Measurements from ENCODE around the gene FOXN4. TPM values are rescaled to one million over a fixed set of nuclear protein-coding genes. Genes with fewer than 3 reads are reported as not detected.

Gene FOXN4
- total RNA-seq, 4 donors from 2014 or later: not detected

DNA sequence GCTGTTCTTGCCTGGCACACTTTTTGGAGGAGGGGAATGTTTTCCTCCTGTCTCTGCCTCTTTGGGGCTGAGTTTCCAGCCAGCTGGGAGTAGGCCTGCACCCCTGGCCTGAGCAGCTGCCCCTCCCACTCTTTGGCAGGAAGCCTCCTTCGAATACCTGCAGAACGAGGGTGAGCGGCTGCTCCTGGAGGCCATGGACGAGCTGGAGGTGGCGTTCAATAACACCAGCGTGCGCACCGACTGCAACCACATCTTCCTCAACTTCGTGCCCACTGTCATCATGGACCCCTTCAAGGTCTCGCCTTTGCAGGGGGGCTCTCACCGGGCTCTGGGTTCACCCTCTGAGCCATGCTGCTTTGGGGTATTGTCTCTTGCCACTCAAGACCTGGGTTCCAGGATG lies 69.4 kb downstream of the FOXN4 start:
- DNase-seq (ENCODE audit: low spot score in 2 of 2): no peak
- Histone ChIP-seq H3K4me1 (no peaks in the 10 kb centered on the region), H3K36me3 (peaks cover 2 to 96% (median 38%) of the 10 kb centered on the region in 3 donors), H3K27me3 (no peaks in the 10 kb centered on the region), H3K4me3 (no peak overlapping the region), H3K9me3 (no peaks in the 10 kb centered on the region), H3K27ac (no peak overlapping the region)
- TF ChIP-seq POLR2A (IDR thresholded peaks at IDR 0.05) (no peak), EP300 (IDR thresholded peaks at IDR 0.05) (no peak)
- TF ChIP-seq, protein P1, sequence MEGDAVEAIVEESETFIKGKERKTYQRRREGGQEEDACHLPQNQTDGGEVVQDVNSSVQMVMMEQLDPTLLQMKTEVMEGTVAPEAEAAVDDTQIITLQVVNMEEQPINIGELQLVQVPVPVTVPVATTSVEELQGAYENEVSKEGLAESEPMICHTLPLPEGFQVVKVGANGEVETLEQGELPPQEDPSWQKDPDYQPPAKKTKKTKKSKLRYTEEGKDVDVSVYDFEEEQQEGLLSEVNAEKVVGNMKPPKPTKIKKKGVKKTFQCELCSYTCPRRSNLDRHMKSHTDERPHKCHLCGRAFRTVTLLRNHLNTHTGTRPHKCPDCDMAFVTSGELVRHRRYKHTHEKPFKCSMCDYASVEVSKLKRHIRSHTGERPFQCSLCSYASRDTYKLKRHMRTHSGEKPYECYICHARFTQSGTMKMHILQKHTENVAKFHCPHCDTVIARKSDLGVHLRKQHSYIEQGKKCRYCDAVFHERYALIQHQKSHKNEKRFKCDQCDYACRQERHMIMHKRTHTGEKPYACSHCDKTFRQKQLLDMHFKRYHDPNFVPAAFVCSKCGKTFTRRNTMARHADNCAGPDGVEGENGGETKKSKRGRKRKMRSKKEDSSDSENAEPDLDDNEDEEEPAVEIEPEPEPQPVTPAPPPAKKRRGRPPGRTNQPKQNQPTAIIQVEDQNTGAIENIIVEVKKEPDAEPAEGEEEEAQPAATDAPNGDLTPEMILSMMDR (IDR thresholded peaks at IDR 0.05): no peak
- 90 to 95% methylated on average over 11 of the region's 11 CpGs for WGBS, 2 donors

DNA sequence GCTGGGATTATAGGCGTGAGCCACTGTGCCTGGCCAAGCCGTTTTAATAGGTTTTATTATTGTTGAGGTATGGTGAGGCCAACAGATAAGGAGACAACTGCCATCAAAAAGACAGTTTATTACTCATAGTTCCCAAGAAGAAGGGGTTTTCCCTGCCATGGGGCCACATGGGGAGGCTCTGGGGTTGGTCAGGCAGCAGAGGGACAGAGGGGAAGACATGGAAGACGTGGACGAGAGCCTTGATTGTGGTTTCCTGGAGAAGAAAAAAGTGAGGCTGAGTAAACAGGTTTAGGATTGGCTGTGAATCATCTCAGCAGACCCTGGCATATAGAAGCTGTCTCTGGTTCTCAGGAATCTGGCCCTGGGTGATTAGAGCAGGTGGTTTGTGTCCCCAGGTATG lies 69.9 kb downstream of the FOXN4 start:
- 87 to 96% methylated on average over 4 of the region's 4 CpGs for WGBS, 2 donors
- H3K36me3 ChIP-seq: peaks cover 2 to 96% (median 38%) of the 10 kb centered on the region in 3 donors
- no peak for DNase-seq (ENCODE audit: low spot score in 2 of 2)
- no peak overlapping the region for H3K4me3 ChIP-seq
- H3K9me3 ChIP-seq: no peaks in the 10 kb centered on the region
- TF ChIP-seq, protein P1 (IDR thresholded peaks at IDR 0.05): no peak
- TF ChIP-seq POLR2A (IDR thresholded peaks at IDR 0.05): no peak
- TF ChIP-seq EP300 (IDR thresholded peaks at IDR 0.05): no peak
- no peak overlapping the region for H3K27ac ChIP-seq
- H3K4me1 ChIP-seq: no peaks in the 10 kb centered on the region
- no peaks in the 10 kb centered on the region for H3K27me3 ChIP-seq

DNA sequence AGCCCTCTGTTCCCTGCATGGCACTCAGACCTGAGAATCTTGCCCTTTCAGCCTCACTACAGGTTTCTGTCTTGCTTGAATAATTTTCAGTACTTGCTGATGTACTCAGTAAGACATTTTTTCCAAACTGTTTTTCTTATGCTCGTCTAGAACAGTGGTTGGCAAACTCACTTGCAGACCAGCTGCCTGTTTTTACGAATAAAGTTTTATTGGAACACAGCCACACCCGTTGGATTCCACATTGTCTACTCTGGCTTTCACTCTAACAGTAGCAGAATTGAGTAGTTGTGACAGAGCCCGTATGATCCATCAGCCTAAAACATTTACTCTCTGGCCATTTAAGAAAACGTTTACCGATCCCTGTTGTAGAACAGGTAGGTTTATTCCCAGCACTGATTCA lies 72.8 kb downstream of the FOXN4 start:
- Histone ChIP-seq H3K9me3 (no peaks in the 10 kb centered on the region), H3K4me3 (no peak overlapping the region), H3K36me3 (peaks cover 2 to 96% (median 37%) of the 10 kb centered on the region in 3 donors), H3K4me1 (no peaks in the 10 kb centered on the region), H3K27ac (no peak overlapping the region), H3K27me3 (no peaks in the 10 kb centered on the region)
- WGBS, 2 donors: 81 to 82% methylated on average over 6 of the region's 6 CpGs
- TF ChIP-seq EP300 (IDR thresholded peaks at IDR 0.05) (no peak), POLR2A (IDR thresholded peaks at IDR 0.05) (no peak)
- TF ChIP-seq, protein P1 (IDR thresholded peaks at IDR 0.05): no peak
- no peak for DNase-seq (ENCODE audit: low spot score in 2 of 2)

DNA sequence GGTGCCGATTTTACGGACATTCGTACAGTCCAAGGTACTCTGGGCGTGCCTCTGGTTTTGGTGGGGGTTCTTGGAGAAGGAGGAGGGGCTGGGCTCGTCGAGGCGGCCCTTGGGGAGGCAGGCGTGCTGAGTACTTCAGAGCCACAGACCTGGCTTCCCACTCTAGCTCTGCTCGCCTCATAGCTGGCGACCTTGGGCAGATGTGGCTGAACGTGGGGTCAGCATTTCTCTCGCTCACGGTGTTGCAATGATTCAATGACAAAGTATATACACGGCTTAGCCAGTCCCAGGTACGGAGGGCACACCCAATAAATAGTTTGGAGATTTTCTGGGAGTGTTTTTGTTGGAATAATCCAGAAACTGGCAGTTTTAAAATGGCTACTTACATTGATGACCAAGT lies 75.1 kb downstream of the FOXN4 start:
- Histone ChIP-seq H3K4me3 (no peak overlapping the region), H3K4me1 (no peaks in the 10 kb centered on the region), H3K27ac (no peak overlapping the region), H3K9me3 (no peaks in the 10 kb centered on the region), H3K27me3 (no peaks in the 10 kb centered on the region), H3K36me3 (peaks cover 2 to 97% (median 37%) of the 10 kb centered on the region in 3 donors)
- TF ChIP-seq EP300 (IDR thresholded peaks at IDR 0.05): no peak
- TF ChIP-seq, protein P1 (IDR thresholded peaks at IDR 0.05): no peak
- TF ChIP-seq POLR2A (IDR thresholded peaks at IDR 0.05): no peak
- no peak for DNase-seq (ENCODE audit: low spot score in 2 of 2)
- WGBS, 2 donors: 86 to 87% methylated on average over 15 of the region's 15 CpGs

DNA sequence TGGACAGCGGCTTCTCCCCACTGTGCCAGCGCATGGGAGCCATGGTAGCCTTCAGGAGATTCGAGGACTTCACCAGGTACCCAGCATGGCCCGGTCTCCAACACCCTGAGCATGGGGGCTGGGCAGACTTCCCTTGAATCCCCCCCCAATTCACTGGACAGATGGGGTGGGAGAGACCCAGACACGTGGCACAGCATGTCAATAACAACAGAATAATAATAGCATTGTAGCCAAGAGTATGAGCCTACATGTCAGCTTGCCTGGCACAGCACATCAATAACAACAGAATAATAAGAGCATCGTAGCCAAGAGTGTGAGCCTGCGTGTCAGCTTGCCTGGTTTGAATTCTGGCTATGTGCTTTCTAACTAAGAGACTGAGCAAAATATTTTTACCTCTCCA lies 76.4 kb downstream of the FOXN4 start:
- no peaks in the 10 kb centered on the region for H3K9me3 ChIP-seq
- TF ChIP-seq POLR2A (IDR thresholded peaks at IDR 0.05): no peak
- TF ChIP-seq, protein P1 (IDR thresholded peaks at IDR 0.05): no peak
- no peak for TF ChIP-seq EP300 (IDR thresholded peaks at IDR 0.05)
- peaks cover 2 to 100% (median 37%) of the 10 kb centered on the region in 3 donors for H3K36me3 ChIP-seq
- WGBS, 2 donors: 83 to 85% methylated on average over 7 of the region's 7 CpGs
- H3K4me1 ChIP-seq: no peaks in the 10 kb centered on the region
- no peak overlapping the region for H3K4me3 ChIP-seq
- DNase-seq (ENCODE audit: low spot score in 2 of 2): no peak
- no peaks in the 10 kb centered on the region for H3K27me3 ChIP-seq
- no peak overlapping the region for H3K27ac ChIP-seq

All from tibial nerve (tissue), 4 donors.